SH-SY5Y (cell line): ENCODE measurements around the gene AMMECR1.

ENCODE experiments used
- GATA2 ChIP-seq: IDR thresholded peaks from 2 replicates; pipeline ENCODE4 v1.6.1; 2011; ENCODE audit warnings: mild to moderate bottlenecking, low read depth, low read length
- GATA3 ChIP-seq: IDR thresholded peaks from 2 replicates; pipeline ENCODE4 v1.6.1; 2011; ENCODE audit warnings: low read depth, mild to moderate bottlenecking, low read length, moderate library complexity

The AMMECR1 gene

DNA sequence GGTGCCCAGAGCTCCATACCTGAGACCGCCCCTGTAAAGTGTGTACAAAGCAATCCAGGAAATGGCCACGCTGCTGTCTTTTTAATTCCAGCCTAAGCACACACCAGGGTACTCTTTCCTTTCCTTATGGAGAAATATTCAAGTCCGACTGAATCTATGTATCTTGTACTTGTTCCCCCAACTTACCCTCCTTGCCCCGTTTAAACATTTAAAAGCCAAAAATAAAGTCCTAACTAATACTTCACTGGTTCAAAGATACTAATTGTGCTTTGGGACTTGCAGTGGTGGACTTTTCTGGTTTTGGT is 731 bp upstream of the AMMECR1 start:
- TF ChIP-seq GATA3 (no peak), GATA2 (no peak)

GRCh38 chrX:110317061-110317819 is 645 bp downstream of the AMMECR1 start:
- TF ChIP-seq GATA2, result no peak
- TF ChIP-seq GATA3, result no peak

DNA sequence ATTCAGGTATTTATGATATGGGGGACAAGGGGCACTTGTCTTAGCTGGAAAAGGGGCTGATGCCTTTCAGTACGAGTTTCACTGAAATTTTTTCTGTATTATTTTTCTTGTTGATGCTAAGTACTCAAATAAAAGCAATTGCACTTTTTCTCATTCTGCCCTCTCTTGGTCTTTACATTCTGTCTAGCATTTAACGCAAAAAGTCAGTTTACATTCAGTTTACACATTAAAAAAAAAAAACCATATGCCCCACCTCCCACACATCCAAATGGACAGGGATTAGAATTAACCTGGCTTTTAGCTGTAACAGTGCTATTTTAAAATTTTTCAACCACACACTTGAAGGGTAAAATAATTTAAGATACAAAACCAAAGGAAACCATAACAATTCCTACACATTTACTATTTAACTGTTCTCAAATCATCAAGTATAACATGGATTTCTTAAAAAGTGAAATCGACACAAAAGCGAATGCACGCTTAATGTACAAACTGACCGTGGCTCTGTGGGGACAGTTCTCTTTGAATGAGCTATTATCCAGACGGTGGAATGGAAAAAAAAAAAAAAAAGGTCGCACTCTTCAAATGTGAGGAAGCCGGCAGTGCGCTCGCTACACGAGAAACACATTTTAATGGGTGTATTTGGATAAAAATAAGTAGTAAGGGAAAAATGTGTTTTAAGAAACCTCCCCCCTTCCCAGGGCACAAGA is 1.4 kb downstream of the AMMECR1 start:
- no peak for TF ChIP-seq GATA3
- TF ChIP-seq GATA2, result no peak

DNA sequence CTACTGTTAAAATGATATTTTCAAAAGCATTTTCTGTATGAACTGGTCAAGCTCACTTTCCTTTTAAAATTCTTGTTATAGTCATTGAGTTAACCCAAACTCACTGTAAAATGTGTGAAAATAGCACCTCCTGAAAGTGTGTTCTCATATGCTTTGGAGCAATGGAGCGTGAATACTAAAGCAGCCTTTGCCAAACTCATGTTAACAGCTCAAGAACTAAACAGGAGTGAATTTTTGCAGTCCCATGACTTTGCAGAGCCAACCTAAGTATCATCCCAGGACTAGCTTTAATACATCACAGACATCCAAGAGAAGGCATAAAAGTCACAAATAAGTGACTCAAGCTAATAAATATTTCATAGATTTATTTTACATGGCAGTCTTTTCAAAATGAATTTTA is 2.3 kb downstream of the AMMECR1 start:
- TF ChIP-seq GATA3 (no peak), GATA2 (no peak)

- TF ChIP-seq GATA3 (no peak), GATA2 (no peak)
Observed at GRCh38 chrX:110311437-110312230, 6.3 kb downstream of the AMMECR1 start.

GRCh38 chrX:110310896-110311295 is 7.0 kb downstream of the AMMECR1 start:
- TF ChIP-seq GATA3 (no peak), GATA2 (no peak)

GRCh38 chrX:110310000-110310790 is 7.7 kb downstream of the AMMECR1 start:
- TF ChIP-seq GATA2, result no peak
- TF ChIP-seq GATA3, result no peak

DNA sequence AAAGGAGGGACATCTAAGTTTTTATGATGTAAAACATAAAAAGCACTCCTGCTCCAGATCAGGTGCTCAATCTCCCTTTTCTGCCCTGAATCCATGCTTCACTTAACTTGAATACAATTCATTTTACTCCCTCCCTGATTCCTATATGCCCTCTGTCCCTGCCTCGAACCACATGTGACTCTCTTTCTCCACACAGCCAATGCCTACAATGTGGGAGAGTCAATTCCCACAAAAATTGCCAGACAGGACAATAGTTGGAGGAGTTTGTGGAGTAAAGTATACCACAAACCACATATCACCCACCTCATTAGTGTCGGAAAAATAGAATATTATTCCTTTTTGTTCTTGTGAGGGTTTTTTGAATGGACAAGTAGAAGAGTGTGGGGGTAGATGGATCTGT is 9.7 kb downstream of the AMMECR1 start:
- TF ChIP-seq GATA2 (no peak), GATA3 (no peak)

- TF ChIP-seq GATA2 (no peak), GATA3 (no peak)
Observed at GRCh38 chrX:110304884-110305283, 13.0 kb downstream of the AMMECR1 start.

GRCh38 chrX:110304371-110304770 is 13.5 kb downstream of the AMMECR1 start:
- TF ChIP-seq GATA2 (no peak), GATA3 (no peak)

GRCh38 chrX:110302975-110303374 is 14.9 kb downstream of the AMMECR1 start:
- TF ChIP-seq GATA3 (no peak), GATA2 (no peak)

GRCh38 chrX:110301194-110301593 is 16.7 kb downstream of the AMMECR1 start:
- TF ChIP-seq GATA2 (no peak), GATA3 (no peak)

- no peak for TF ChIP-seq GATA3
- TF ChIP-seq GATA2, result no peak
Observed at GRCh38 chrX:110294087-110294486, 23.8 kb downstream of the AMMECR1 start.

GRCh38 chrX:110293658-110294057 is 24.2 kb downstream of the AMMECR1 start:
- TF ChIP-seq GATA3, result no peak
- no peak for TF ChIP-seq GATA2
